ENCODE data around the gene TRDN.

GRCh38 chr6:123210645-123211044 is 426.1 kb downstream of the TRDN start:
- TF ChIP-seq POLR2A (IDR thresholded peaks at IDR 0.05; ENCODE audit: low read length) (no peak), GATA1 (IDR thresholded peaks at IDR 0.05; ENCODE audit: low read depth, low read length) (no peak)

Data from erythroblast (primary cell).